ENCODE measurements around the gene MPP3.
A peak's percentile ranks its signal among the peaks of the same experiment; 100 is the strongest.

Gene MPP3

DNA sequence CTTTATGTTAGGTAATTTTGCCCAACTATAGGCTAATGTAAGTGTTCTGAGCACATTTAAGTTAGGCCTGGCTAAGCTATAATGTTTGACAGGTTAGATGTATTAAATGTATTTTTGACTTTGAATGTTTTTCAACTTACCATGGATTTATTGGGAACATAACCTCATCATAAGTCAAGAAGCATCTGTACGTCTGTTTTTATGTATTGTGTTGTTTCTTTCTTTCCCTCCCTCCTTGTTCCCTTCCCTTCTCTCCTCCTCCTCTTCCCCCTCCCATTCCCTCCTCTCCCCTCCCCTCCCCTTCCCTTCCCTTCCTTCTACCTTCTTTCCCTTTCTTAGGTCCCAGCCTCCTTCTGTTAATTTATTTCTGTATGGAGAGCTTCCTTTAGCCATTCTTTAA, 43.5 kb downstream of the MPP3 start:
- TF ChIP-seq RAD21 (IDR thresholded peaks at IDR 0.05; ENCODE audit: low read depth) (no peak), TEAD4 (IDR thresholded peaks at IDR 0.05) (no peak), CEBPB (IDR thresholded peaks at IDR 0.05) (no peak), ZBTB7A (IDR thresholded peaks at IDR 0.05; ENCODE audit: low read depth) (no peak), TAF1 (IDR thresholded peaks at IDR 0.05; ENCODE audit: low read depth) (no peak), EP300 (IDR thresholded peaks at IDR 0.05; ENCODE audit: borderline replicate concordance) (no peak), YY1 (IDR thresholded peaks at IDR 0.05; ENCODE audit: low read depth) (no peak), EGR1 (IDR thresholded peaks at IDR 0.05) (no peak), CREB1 (IDR thresholded peaks at IDR 0.05; ENCODE audit: low read depth) (no peak), TCF12 (IDR thresholded peaks at IDR 0.05; ENCODE audit: low read depth) (no peak), FOXM1 (IDR thresholded peaks at IDR 0.05; ENCODE audit: borderline replicate concordance, low read depth) (no peak), NFIC (IDR thresholded peaks at IDR 0.05) (no peak)
- TF ChIP-seq, protein P1, sequence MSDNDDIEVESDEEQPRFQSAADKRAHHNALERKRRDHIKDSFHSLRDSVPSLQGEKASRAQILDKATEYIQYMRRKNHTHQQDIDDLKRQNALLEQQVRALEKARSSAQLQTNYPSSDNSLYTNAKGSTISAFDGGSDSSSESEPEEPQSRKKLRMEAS (IDR thresholded peaks at IDR 0.05) = no peak
- TF ChIP-seq, protein P2, sequence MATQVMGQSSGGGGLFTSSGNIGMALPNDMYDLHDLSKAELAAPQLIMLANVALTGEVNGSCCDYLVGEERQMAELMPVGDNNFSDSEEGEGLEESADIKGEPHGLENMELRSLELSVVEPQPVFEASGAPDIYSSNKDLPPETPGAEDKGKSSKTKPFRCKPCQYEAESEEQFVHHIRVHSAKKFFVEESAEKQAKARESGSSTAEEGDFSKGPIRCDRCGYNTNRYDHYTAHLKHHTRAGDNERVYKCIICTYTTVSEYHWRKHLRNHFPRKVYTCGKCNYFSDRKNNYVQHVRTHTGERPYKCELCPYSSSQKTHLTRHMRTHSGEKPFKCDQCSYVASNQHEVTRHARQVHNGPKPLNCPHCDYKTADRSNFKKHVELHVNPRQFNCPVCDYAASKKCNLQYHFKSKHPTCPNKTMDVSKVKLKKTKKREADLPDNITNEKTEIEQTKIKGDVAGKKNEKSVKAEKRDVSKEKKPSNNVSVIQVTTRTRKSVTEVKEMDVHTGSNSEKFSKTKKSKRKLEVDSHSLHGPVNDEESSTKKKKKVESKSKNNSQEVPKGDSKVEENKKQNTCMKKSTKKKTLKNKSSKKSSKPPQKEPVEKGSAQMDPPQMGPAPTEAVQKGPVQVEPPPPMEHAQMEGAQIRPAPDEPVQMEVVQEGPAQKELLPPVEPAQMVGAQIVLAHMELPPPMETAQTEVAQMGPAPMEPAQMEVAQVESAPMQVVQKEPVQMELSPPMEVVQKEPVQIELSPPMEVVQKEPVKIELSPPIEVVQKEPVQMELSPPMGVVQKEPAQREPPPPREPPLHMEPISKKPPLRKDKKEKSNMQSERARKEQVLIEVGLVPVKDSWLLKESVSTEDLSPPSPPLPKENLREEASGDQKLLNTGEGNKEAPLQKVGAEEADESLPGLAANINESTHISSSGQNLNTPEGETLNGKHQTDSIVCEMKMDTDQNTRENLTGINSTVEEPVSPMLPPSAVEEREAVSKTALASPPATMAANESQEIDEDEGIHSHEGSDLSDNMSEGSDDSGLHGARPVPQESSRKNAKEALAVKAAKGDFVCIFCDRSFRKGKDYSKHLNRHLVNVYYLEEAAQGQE (IDR thresholded peaks at IDR 0.05; ENCODE audit: low read depth) = no peak
- TF ChIP-seq, protein P3, sequence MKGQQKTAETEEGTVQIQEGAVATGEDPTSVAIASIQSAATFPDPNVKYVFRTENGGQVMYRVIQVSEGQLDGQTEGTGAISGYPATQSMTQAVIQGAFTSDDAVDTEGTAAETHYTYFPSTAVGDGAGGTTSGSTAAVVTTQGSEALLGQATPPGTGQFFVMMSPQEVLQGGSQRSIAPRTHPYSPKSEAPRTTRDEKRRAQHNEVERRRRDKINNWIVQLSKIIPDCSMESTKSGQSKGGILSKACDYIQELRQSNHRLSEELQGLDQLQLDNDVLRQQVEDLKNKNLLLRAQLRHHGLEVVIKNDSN (IDR thresholded peaks at IDR 0.05) = no peak

DNA sequence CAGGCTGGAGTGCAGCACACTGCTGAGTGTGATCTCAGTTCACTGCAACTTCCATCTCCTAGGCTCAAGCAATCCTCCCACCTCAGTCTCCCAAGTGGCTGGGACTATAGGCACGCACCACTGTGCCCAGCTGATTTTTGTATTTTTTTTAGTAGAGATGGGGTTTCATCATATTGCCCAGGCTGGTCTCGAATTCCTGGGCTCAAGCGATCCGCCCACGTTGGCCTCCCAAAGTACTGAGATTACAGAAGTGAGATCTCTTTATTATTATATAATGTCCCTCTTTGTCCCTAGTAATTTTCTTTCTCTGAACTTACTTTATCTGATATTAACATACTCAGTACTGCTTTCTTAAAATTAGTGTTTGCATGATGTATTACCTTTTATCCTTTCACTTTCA, 44.4 kb downstream of the MPP3 start:
- no peak for TF ChIP-seq TCF12 (IDR thresholded peaks at IDR 0.05; ENCODE audit: low read depth)
- TF ChIP-seq, protein P2 (IDR thresholded peaks at IDR 0.05; ENCODE audit: low read depth) = no peak
- no peak for TF ChIP-seq TEAD4 (IDR thresholded peaks at IDR 0.05)
- no peak for TF ChIP-seq CREB1 (IDR thresholded peaks at IDR 0.05; ENCODE audit: low read depth)
- TF ChIP-seq YY1 (IDR thresholded peaks at IDR 0.05; ENCODE audit: low read depth) = no peak
- TF ChIP-seq FOXM1 (IDR thresholded peaks at IDR 0.05; ENCODE audit: borderline replicate concordance, low read depth) = no peak
- no peak for TF ChIP-seq CEBPB (IDR thresholded peaks at IDR 0.05)

DNA sequence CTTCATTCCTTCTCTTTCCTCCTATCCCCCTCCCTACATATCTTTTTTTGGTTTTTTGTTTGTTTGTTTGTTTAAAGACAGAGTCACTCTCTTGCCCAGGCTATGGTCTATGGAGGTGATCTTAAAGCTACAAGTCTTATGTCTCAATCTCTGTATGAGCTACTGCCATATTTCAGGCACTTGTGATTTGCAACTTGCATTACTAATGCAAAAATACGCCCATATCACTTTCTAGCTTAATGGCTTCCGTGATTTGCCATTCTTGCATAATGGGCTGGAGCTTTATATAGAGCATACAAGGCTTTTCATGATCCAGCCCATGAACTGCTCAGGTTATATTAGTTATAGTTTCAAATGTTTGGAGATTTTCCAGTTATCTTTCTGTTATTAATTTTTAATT, 45.2 kb downstream of the MPP3 start:
- 0 out of 2 replicates have a peak, but pooled peaks have one; percentile 16 for TF ChIP-seq CEBPB (IDR thresholded peaks at IDR 0.05)
- TF ChIP-seq, protein P2 (IDR thresholded peaks at IDR 0.05; ENCODE audit: low read depth) = no peak

DNA sequence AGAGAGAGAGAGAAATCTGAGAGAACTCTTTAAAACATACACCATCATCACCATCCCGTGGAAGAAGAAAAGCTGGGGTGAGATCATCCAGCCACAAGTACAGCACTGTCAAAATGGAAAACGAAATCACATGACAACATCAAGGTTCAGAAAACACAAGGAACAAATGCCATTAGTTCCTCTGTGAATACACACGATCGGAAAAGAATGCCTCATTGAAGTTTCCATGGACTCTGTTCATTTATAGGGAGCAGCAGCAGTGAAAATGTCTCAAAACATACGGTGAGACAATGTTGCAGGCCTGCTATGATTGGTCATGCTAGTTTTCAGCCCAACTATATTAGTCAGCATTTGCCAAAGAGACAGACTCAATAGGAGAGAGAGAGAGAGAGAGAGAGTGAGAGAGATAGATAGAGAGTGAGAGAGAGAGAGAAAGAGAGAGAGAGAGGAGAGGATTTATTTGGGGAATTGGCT, 48.3 kb downstream of the MPP3 start:
- TF ChIP-seq, protein P2 (IDR thresholded peaks at IDR 0.05; ENCODE audit: low read depth) = no peak
- TF ChIP-seq TCF12 (IDR thresholded peaks at IDR 0.05; ENCODE audit: low read depth) (no peak), TEAD4 (IDR thresholded peaks at IDR 0.05) (no peak), NFIC (IDR thresholded peaks at IDR 0.05) (no peak), EP300 (IDR thresholded peaks at IDR 0.05; ENCODE audit: borderline replicate concordance) (no peak), EGR1 (IDR thresholded peaks at IDR 0.05) (no peak), CEBPB (IDR thresholded peaks at IDR 0.05) (no peak), CREB1 (IDR thresholded peaks at IDR 0.05; ENCODE audit: low read depth) (no peak), ZBTB7A (IDR thresholded peaks at IDR 0.05; ENCODE audit: low read depth) (no peak), TAF1 (IDR thresholded peaks at IDR 0.05; ENCODE audit: low read depth) (no peak), YY1 (IDR thresholded peaks at IDR 0.05; ENCODE audit: low read depth) (no peak), FOXM1 (IDR thresholded peaks at IDR 0.05; ENCODE audit: borderline replicate concordance, low read depth) (no peak), RAD21 (IDR thresholded peaks at IDR 0.05; ENCODE audit: low read depth) (no peak)
- TF ChIP-seq, protein P1 (IDR thresholded peaks at IDR 0.05) = no peak
- TF ChIP-seq, protein P3 (IDR thresholded peaks at IDR 0.05) = no peak
